Renal cortical epithelial cell (primary cell): ENCODE measurements around the gene MEF2D. TPM values are rescaled to one million over a fixed set of nuclear protein-coding genes. Genes with fewer than 3 reads are reported as not detected.

Experiments
- total RNA-seq: library from RNA; depleted of rRNA; stranded (reverse); fragments of >200 nt; gene quantifications from 2 replicates; pipeline ENCODE4 v1.2.3, GENCODE V29; 2014

The MEF2D gene
- total RNA-seq, 1 donor from 2014 or later: 10.0 TPM

Other genes with a start within 250 kb of the MEF2D start
- gene SMG5, start 217.9 kb downstream of the MEF2D start, total RNA-seq: 58.5 and 92.8 TPM in 2 replicates
- 0.52 and 1.6 TPM in 2 replicates for gene TMEM79, start 216.4 kb downstream of the MEF2D start, total RNA-seq
- 23.7 and 37.2 TPM in 2 replicates for gene GLMP, start 205.1 kb downstream of the MEF2D start, total RNA-seq
- not detected in 2 replicates for gene VHLL, start 201.5 kb downstream of the MEF2D start, total RNA-seq
- gene CCT3, start 162.5 kb downstream of the MEF2D start, total RNA-seq: 499 and 846 TPM in 2 replicates
- gene TSACC, start 162.2 kb downstream of the MEF2D start, total RNA-seq: not detected in 2 replicates
- gene RHBG, start 131.6 kb downstream of the MEF2D start, total RNA-seq: 0.55 TPM in 1 of 2 replicates, not detected in the other
- gene IQGAP3, start 71.8 kb upstream of the MEF2D start, total RNA-seq: 1.5 and 14.6 TPM in 2 replicates
- gene TTC24, start 78.9 kb upstream of the MEF2D start, total RNA-seq: not detected in 2 replicates
- gene NAXE, start 91.0 kb upstream of the MEF2D start, total RNA-seq: 92.9 and 138 TPM in 2 replicates
- 13.5 and 33.8 TPM in 2 replicates for gene GPATCH4, start 100.7 kb upstream of the MEF2D start, total RNA-seq
- not detected in 2 replicates for gene HAPLN2, start 118.6 kb upstream of the MEF2D start, total RNA-seq
- 3.7 TPM in 1 of 2 replicates, not detected in the other for gene BCAN, start 141.3 kb upstream of the MEF2D start, total RNA-seq
- gene NES, start 176.6 kb upstream of the MEF2D start, total RNA-seq: 1.0 and 1.6 TPM in 2 replicates
- 1.4 and 8.3 TPM in 2 replicates for gene CRABP2, start 204.8 kb upstream of the MEF2D start, total RNA-seq
- gene METTL25B, start 227.7 kb upstream of the MEF2D start, total RNA-seq: 5.2 and 11.5 TPM in 2 replicates
- 6.3 and 10.3 TPM in 2 replicates for gene ISG20L2, start 228.0 kb upstream of the MEF2D start, total RNA-seq
- gene MRPL24, start 240.3 kb upstream of the MEF2D start, total RNA-seq: 26.3 and 40.8 TPM in 2 replicates